HCT116 (cell line): ENCODE results near the gene PTOV1. TPM values are rescaled to one million over a fixed set of nuclear protein-coding genes. Genes with fewer than 3 reads are reported as not detected.

Experiments
- ATAC-seq: fragments of 200-7000 bp; cut with Tn5 transposase; 2 replicates; pipeline ENCODE4 v1.9.1; 2020; ENCODE audit warnings: mild to moderate bottlenecking, moderate library complexity
- BruUV-seq: library from RNA; stranded (reverse); fragments of 400-500 nt; replicated peaks from 2 replicates; lab custom pipeline; 2021; lab: Mats Ljungman, UMichigan
- CTCF ChIA-PET: fragments of 300-600 bp; sonication (Branson Sonifier 250); formaldehyde crosslinking; loops from one replicate; lab custom pipeline; 2021; ENCODE audit warnings: antibody characterized with exemption; lab: Charles Lee
- POLR2A ChIA-PET: fragments of 300-600, 350-600 bp; sonication (Branson Sonifier 250); formaldehyde crosslinking; loops from one replicate; lab custom pipeline; 2021; ENCODE audit warnings: antibody characterized with exemption; lab: Charles Lee
- RAD21 ChIA-PET, 2 experiments: fragments of 300-600 bp; sonication (Branson Sonifier 250); formaldehyde crosslinking; loops; one replicate each; lab custom pipeline; 2023; ENCODE audit warnings: low total read pairs in 2 of 2; ENCODE audit not compliant: uncharacterized antibody in 2 of 2, unreplicated experiment in 2 of 2, low non-redundant PET in 1 of 2; lab: Charles Lee
- DNase-seq: peaks from one replicate; pipeline ENCODE4 v3.0.0-alpha.2; 2010; ENCODE audit warnings: low read depth, low spot score
- H2AFZ ChIP-seq: fragments of 200-600 bp; shearing (Covaris generic), sonication (generic); 2 replicates; pipeline ENCODE4 v1.6.1; 2017; ENCODE audit warnings: low read depth, mixed run types, mixed read lengths, antibody characterized with exemption, low read length; ENCODE audit not compliant: poor library complexity, severe bottlenecking
- H3K27ac ChIP-seq: 2 replicates; pipeline ENCODE4 v1.5.1; 2012; ENCODE audit warnings: low read depth, low read length
- H3K27me3 ChIP-seq: fragments of 200-600 bp; sonication (generic); 2 replicates; pipeline ENCODE4 v1.6.1; 2016; ENCODE audit warnings: mixed run types, low read length, mixed read lengths; ENCODE audit not compliant: insufficient read depth
- H3K36me3 ChIP-seq, 2 experiments: fragments of 200-500 bp in 1 of 2; fragments of 200-600 bp in 1 of 2; sonication (Bioruptor generic) in 1 of 2; sonication (generic) in 1 of 2; 2 replicates each; pipeline versions ENCODE4 v1.5.1 to v1.6.1; 2014 to 2016; ENCODE audit warnings: low read length in 2 of 2, inconsistent platforms in 1 of 2, mixed read lengths in 1 of 2, mixed run types in 1 of 2; ENCODE audit not compliant: insufficient read depth in 2 of 2, control insufficient read depth in 1 of 2
- H3K4me1 ChIP-seq, 2 experiments: fragments of 200-600 bp in 1 of 2; sonication (generic) in 1 of 2; 2 replicates each; pipeline versions ENCODE4 v1.5.1 to v1.6.1; 2012 to 2017; ENCODE audit warnings: low read length in 2 of 2, inconsistent platforms in 1 of 2, mild to moderate bottlenecking in 1 of 2, mixed read lengths in 1 of 2, mixed run types in 1 of 2, moderate library complexity in 1 of 2; ENCODE audit not compliant: insufficient read depth in 2 of 2, control insufficient read depth in 1 of 2
- H3K4me2 ChIP-seq: fragments of 200-600 bp; sonication (generic); 2 replicates; pipeline ENCODE4 v1.6.1; 2017; ENCODE audit warnings: mixed run types, low read length, mixed read lengths
- H3K4me3 ChIP-seq, 2 experiments: fragments of 200-600 bp in 1 of 2; sonication (generic) in 1 of 2; replicated peaks in 1 of 2; 2 replicates each; pipeline ENCODE4 v1.5.1; 2011 to 2016; ENCODE audit warnings: low read length in 2 of 2, control low read depth in 1 of 2, low read depth in 1 of 2, mild to moderate bottlenecking in 1 of 2, mixed read lengths in 1 of 2, mixed run types in 1 of 2
- H3K79me2 ChIP-seq: fragments of 200-600 bp; sonication (generic); 2 replicates; pipeline ENCODE4 v1.6.1; 2017; ENCODE audit warnings: mild to moderate bottlenecking, mixed run types, low read length, moderate library complexity, mixed read lengths; ENCODE audit not compliant: insufficient read depth
- H3K9ac ChIP-seq: fragments of 200-600 bp; sonication (generic); 2 replicates; pipeline ENCODE4 v1.6.1; 2016; ENCODE audit warnings: low read length, mixed read lengths
- H3K9me2 ChIP-seq: fragments of 200-600 bp; sonication (generic), shearing (Covaris generic); 2 replicates; pipeline ENCODE4 v1.6.1; 2017; ENCODE audit warnings: mixed run types, mild to moderate bottlenecking, moderate library complexity; ENCODE audit not compliant: insufficient read depth
- H3K9me3 ChIP-seq, 2 experiments: fragments of 200-500 bp in 1 of 2; fragments of 200-600 bp in 1 of 2; sonication (Bioruptor generic) in 1 of 2; sonication (generic) in 1 of 2; 2 replicates each; pipeline ENCODE4 v1.6.1; 2014 to 2017; ENCODE audit warnings: low read length in 2 of 2, mixed read lengths in 2 of 2, inconsistent platforms in 1 of 2, low read depth in 1 of 2, mild to moderate bottlenecking in 1 of 2, mixed run types in 1 of 2, moderate library complexity in 1 of 2; ENCODE audit not compliant: control insufficient read depth in 1 of 2, insufficient read depth in 1 of 2
- H4K20me1 ChIP-seq: fragments of 200-600 bp; sonication (generic), shearing (Covaris generic); 2 replicates; pipeline ENCODE4 v1.6.1; 2017; ENCODE audit warnings: mixed run types, mild to moderate bottlenecking, moderate library complexity; ENCODE audit not compliant: insufficient read depth
- CBX3 ChIP-seq: IDR thresholded peaks from 2 replicates; pipeline ENCODE4 v1.6.1; 2012; ENCODE audit warnings: low read depth
- ELF1 ChIP-seq: IDR thresholded peaks from 2 replicates; pipeline ENCODE4 v1.6.1; 2012; ENCODE audit warnings: low read depth, borderline replicate concordance
- EZH2phosphoT487 ChIP-seq: fragments of 200-600 bp; IDR thresholded peaks from 2 replicates; pipeline ENCODE4 v1.6.1; 2018; ENCODE audit warnings: antibody characterized with exemption, borderline replicate concordance
- FOSL1 ChIP-seq: IDR thresholded peaks from 2 replicates; pipeline ENCODE4 v1.6.1; 2012; ENCODE audit warnings: low read depth
- JUND ChIP-seq: IDR thresholded peaks from 2 replicates; pipeline ENCODE4 v1.6.1; 2012
- POLR2A ChIP-seq: IDR thresholded peaks from 2 replicates; pipeline ENCODE4 v1.7.0; 2011; ENCODE audit warnings: borderline replicate concordance; ENCODE audit not compliant: insufficient read depth, insufficient read length; ENCODE audit errors: extremely low read depth
- POLR2AphosphoS5 ChIP-seq: IDR thresholded peaks from 2 replicates; pipeline ENCODE4 v1.6.1; 2011; ENCODE audit warnings: mild to moderate bottlenecking, low read depth, low read length, moderate library complexity
- RAD21 ChIP-seq: IDR thresholded peaks from 2 replicates; pipeline ENCODE4 v1.6.1; 2012; ENCODE audit warnings: low read depth, mild to moderate bottlenecking
- SP1 ChIP-seq: IDR thresholded peaks from 2 replicates; pipeline ENCODE4 v1.6.1; 2012; ENCODE audit warnings: low read depth
- ZNF274 ChIP-seq: fragments of 200-500 bp; sonication (Bioruptor generic); IDR thresholded peaks from 2 replicates; pipeline ENCODE4 v1.6.1; 2014; ENCODE audit warnings: mild to moderate bottlenecking, low read depth, low read length, inconsistent platforms
- intact Hi-C: fragments of 100-400 bp; cut with micrococcal nuclease; formaldehyde crosslinking; loops from 2 replicates; pipeline ENCODE4 v1.10.0; 2022
- total RNA-seq: library from RNA; stranded (reverse); gene quantifications from one replicate; pipeline ENCODE4 v1.2.1, GENCODE V29; 2021; ENCODE audit not compliant: unreplicated experiment
- TF ChIP-seq, protein P1 (sequence below): IDR thresholded peaks from 2 replicates; pipeline ENCODE4 v1.6.1; 2012
- TF ChIP-seq, protein P2 (sequence below): IDR thresholded peaks from 2 replicates; pipeline ENCODE4 v1.6.1; 2012
- TF ChIP-seq, protein P3 (sequence below): IDR thresholded peaks from 2 replicates; pipeline ENCODE4 v1.6.1; 2011; ENCODE audit warnings: mild to moderate bottlenecking, low read length, moderate library complexity; ENCODE audit not compliant: insufficient replicate concordance; ENCODE audit errors: extremely low read depth

Gene PTOV1
- total RNA-seq, 1 experiment from 2014 or later, result 236 TPM

DNA sequence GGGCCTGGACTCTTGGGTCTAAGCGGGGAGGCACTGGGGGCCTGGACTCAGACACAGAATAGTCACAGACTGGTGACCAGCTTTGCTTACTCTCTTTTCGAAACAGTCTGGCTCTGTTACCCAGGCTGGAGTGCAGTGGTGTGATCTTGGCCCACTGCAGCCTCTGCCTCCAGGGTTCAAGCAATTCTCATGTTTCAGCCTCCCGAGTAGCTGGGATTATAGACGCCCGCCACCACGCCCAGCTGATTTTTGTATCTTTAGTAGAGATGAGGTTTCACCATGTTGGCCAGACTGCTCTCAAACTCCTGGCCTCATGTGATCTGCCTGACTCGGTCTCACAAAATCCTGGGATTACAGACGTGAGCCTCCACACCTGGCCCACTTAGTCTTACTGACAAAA lies 21.8 kb upstream of the PTOV1 start:
- TF ChIP-seq FOSL1 (no peak), POLR2AphosphoS5 (no peak), RAD21 (no peak)
- TF ChIP-seq, protein P1, sequence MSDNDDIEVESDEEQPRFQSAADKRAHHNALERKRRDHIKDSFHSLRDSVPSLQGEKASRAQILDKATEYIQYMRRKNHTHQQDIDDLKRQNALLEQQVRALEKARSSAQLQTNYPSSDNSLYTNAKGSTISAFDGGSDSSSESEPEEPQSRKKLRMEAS, result no peak
- POLR2A ChIA-PET, result interaction anchor here (0.6 kb wide), 1 partner anchor 8 kb away, joined by 3 read pairs; no protein-coding TSS in a partner anchor
- DNase-seq (no peak), ATAC-seq (no peak)
- H4K20me1 ChIP-seq, result no peaks in the 10 kb centered on the region
- H3K4me1 ChIP-seq, result no peaks in the 10 kb centered on the region
- H3K27me3 ChIP-seq, result no peaks in the 10 kb centered on the region
- no peak overlapping the region for H2AFZ ChIP-seq
- intact Hi-C loops, result no loop called here
- no peaks in the 10 kb centered on the region for H3K9me2 ChIP-seq
- no TSS peak for BruUV-seq
- H3K27ac ChIP-seq, result no peak overlapping the region
- H3K4me3 ChIP-seq, result no peak overlapping the region
- no peak overlapping the region for H3K9ac ChIP-seq
- no peaks in the 10 kb centered on the region for H3K9me3 ChIP-seq
- H3K4me2 ChIP-seq, result no peak overlapping the region
- CTCF ChIA-PET, result no interaction called here
- RAD21 ChIA-PET, result no interaction called here
- H3K36me3 ChIP-seq, result peaks cover 11 to 21% of the 10 kb centered on the region in 2 experiments; a peak in 3 of 4 replicates
- peaks cover 32% of the 10 kb centered on the region for H3K79me2 ChIP-seq

DNA sequence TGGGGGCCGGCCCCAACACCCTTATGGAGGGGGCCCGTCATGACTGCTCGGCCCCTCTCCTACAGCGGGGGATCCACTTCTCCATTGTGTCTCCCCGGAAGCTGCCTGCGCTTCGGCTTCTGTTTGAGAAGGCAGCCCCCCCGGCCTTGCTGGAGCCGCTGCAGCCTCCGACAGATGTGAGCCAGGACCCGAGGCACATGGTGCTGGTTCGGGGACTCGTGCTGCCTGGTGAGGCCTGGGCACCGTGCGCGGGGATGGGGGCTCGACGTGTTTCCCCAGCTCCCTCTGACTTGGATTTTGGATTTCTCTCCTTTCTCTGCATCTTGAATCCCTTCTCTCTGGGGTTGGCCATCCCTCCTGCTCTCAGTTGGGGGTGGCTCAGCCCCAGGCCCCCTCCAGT lies 21.2 kb upstream of the PTOV1 start:
- H3K4me2 ChIP-seq, result no peak overlapping the region
- ChIA-PET POLR2A (interaction anchor here (0.6 kb wide), 1 partner anchor 8 kb away, joined by 3 read pairs; no protein-coding TSS in a partner anchor), RAD21 (interaction anchor here in 1 of 2 experiments (0.7 kb wide), 1 partner anchor 486 kb away, joined by 4 read pairs; no protein-coding TSS in a partner anchor), CTCF (no interaction called here)
- H3K9me3 ChIP-seq, result no peaks in the 10 kb centered on the region
- intact Hi-C loops, result no loop called here
- DNase-seq (no peak), ATAC-seq (no peak)
- no peak overlapping the region for H2AFZ ChIP-seq
- no peaks in the 10 kb centered on the region for H3K9me2 ChIP-seq
- no peaks in the 10 kb centered on the region for H3K27me3 ChIP-seq
- no peaks in the 10 kb centered on the region for H4K20me1 ChIP-seq
- H3K9ac ChIP-seq, result no peak overlapping the region
- no peak overlapping the region for H3K4me3 ChIP-seq
- no peaks in the 10 kb centered on the region for H3K4me1 ChIP-seq
- H3K27ac ChIP-seq, result no peak overlapping the region
- TF ChIP-seq, protein P2, sequence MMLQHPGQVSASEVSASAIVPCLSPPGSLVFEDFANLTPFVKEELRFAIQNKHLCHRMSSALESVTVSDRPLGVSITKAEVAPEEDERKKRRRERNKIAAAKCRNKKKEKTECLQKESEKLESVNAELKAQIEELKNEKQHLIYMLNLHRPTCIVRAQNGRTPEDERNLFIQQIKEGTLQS, result no peak
- TF ChIP-seq POLR2A (no peak), JUND (no peak), RAD21 (no peak), EZH2phosphoT487 (no peak), CBX3 (no peak), SP1 (no peak), ZNF274 (no peak), ELF1 (no peak)
- TF ChIP-seq, protein P3, sequence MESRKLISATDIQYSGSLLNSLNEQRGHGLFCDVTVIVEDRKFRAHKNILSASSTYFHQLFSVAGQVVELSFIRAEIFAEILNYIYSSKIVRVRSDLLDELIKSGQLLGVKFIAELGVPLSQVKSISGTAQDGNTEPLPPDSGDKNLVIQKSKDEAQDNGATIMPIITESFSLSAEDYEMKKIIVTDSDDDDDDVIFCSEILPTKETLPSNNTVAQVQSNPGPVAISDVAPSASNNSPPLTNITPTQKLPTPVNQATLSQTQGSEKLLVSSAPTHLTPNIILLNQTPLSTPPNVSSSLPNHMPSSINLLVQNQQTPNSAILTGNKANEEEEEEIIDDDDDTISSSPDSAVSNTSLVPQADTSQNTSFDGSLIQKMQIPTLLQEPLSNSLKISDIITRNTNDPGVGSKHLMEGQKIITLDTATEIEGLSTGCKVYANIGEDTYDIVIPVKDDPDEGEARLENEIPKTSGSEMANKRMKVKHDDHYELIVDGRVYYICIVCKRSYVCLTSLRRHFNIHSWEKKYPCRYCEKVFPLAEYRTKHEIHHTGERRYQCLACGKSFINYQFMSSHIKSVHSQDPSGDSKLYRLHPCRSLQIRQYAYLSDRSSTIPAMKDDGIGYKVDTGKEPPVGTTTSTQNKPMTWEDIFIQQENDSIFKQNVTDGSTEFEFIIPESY, result no peak
- H3K36me3 ChIP-seq, result peaks cover 11 to 25% of the 10 kb centered on the region in 2 experiments; a peak in 3 of 4 replicates
- H3K79me2 ChIP-seq, result peaks cover 27% of the 10 kb centered on the region
- BruUV-seq, result no TSS peak
